K562 (cell line): ENCODE measurements around the gene GAP43.

Source experiments
- CEBPG ChIP-seq, 3 experiments: fragments of 200-800 bp in 1 of 3; sonication (Bioruptor generic) in 1 of 3; sonication (generic) in 1 of 3; formaldehyde crosslinking in 1 of 3; IDR thresholded peaks in 2 of 3; conservative IDR thresholded peaks in 1 of 3; 2 replicates each; pipeline versions ENCODE4 v1.6.1 to v1.8.0; 2016 to 2022; ENCODE audit warnings: missing compliant biosample characterization in 2 of 3, missing genetic modification characterization in 2 of 3, mild to moderate bottlenecking in 1 of 3, missing genetic modification reagents in 1 of 3
- CHD4 ChIP-seq: fragments of 200-600 bp; sonication (generic); IDR thresholded peaks from 3 replicates; pipeline ENCODE4 v1.6.1; 2012; ENCODE audit warnings: low read depth, mild to moderate bottlenecking, mixed read lengths, low read length, inconsistent platforms; ENCODE audit not compliant: insufficient read depth, insufficient replicate concordance, poor library complexity, severe bottlenecking
- CREM ChIP-seq: IDR thresholded peaks from 2 replicates; pipeline ENCODE4 v1.6.1; 2014; ENCODE audit warnings: antibody characterized with exemption, low read depth
- CTCF ChIP-seq, 3 experiments: IDR thresholded peaks in 2 of 3; conservative IDR thresholded peaks in 1 of 3; 2 replicates each; pipeline ENCODE4 v1.5.1; 2011 to 2012; ENCODE audit warnings: low read length in 3 of 3, mild to moderate bottlenecking in 3 of 3, control low read depth in 2 of 3, improper control_type of control experiment in 1 of 3, inconsistent platforms in 1 of 3, low read depth in 1 of 3, mixed read lengths in 1 of 3, moderate library complexity in 1 of 3; ENCODE audit not compliant: insufficient read depth in 2 of 3
- EP300 ChIP-seq: IDR thresholded peaks from 2 replicates; pipeline ENCODE4 v1.6.1; 2012; ENCODE audit warnings: low read length, improper control_type of control experiment
- ETS1 ChIP-seq: conservative IDR thresholded peaks from 2 replicates; pipeline ENCODE4 v1.6.1; 2011; ENCODE audit warnings: low read depth, mild to moderate bottlenecking, low read length; ENCODE audit not compliant: control insufficient read depth
- FOXM1 ChIP-seq, 2 experiments: fragments of 450-650 bp in 1 of 2; sonication (generic) in 1 of 2; formaldehyde crosslinking in 1 of 2; IDR thresholded peaks; 2 replicates each; pipeline versions ENCODE4 v1.6.1 to v1.9.0; 2017 to 2022; ENCODE audit warnings: low read depth in 2 of 2, mild to moderate bottlenecking in 2 of 2, missing genetic modification reagents in 1 of 2, moderate library complexity in 1 of 2
- KDM5B ChIP-seq: fragments of 200-600 bp; sonication (generic); IDR thresholded peaks from 2 replicates; pipeline ENCODE4 v1.6.1; 2012; ENCODE audit warnings: low read depth, mild to moderate bottlenecking, moderate library complexity, low read length, control low read depth, inconsistent platforms; ENCODE audit not compliant: insufficient replicate concordance
- L3MBTL2 ChIP-seq: fragments of 450-650 bp; IDR thresholded peaks from 2 replicates; pipeline ENCODE4 v1.6.1; 2016; ENCODE audit warnings: mild to moderate bottlenecking, moderate library complexity
- MAFF ChIP-seq: IDR thresholded peaks from 2 replicates; pipeline ENCODE4 v1.6.1; 2012; ENCODE audit warnings: low read length, improper control_type of control experiment
- MEF2D ChIP-seq: conservative IDR thresholded peaks from 2 replicates; pipeline ENCODE4 v1.6.1; 2016; ENCODE audit warnings: low read depth, missing genetic modification characterization, missing compliant biosample characterization
- RNF2 ChIP-seq: sonication (generic); IDR thresholded peaks from 2 replicates; pipeline ENCODE4 v1.6.1; 2016
- TFAM ChIP-seq: fragments of 250-450 bp; sonication (Bioruptor Pico); conservative IDR thresholded peaks from 2 replicates; pipeline ENCODE4 v1.5.0; 2021; ENCODE audit warnings: mild to moderate bottlenecking, moderate library complexity
- ZNF23 ChIP-seq: fragments of 250-450 bp; sonication (Bioruptor Pico); IDR thresholded peaks from 2 replicates; pipeline ENCODE4 v1.4.0; 2020; ENCODE audit warnings: mild to moderate bottlenecking

- TF ChIP-seq ETS1: no peak
- no peak for TF ChIP-seq CTCF (IDR thresholded peaks at IDR 0.05 in 2 of 3, conservative IDR thresholded peaks at IDR 0.05 in 1 of 3; ENCODE audit: insufficient read depth in 2 of 3, low read depth in 1 of 3, low read length in 3 of 3)
- no peak for TF ChIP-seq CHD4
- TF ChIP-seq CEBPG (CRISPR knock-in tag; IDR thresholded peaks at IDR 0.05): no peak
- no peak for TF ChIP-seq CEBPG (tag; conservative IDR thresholded peaks at IDR 0.05 in 1 of 2, IDR thresholded peaks at IDR 0.05 in 1 of 2)
- TF ChIP-seq CREM: no peak
- no peak for TF ChIP-seq FOXM1 (IDR thresholded peaks at IDR 0.05; ENCODE audit: low read depth)
- no peak for TF ChIP-seq FOXM1 (CRISPR knock-in tag; IDR thresholded peaks at IDR 0.05; ENCODE audit: low read depth)
- no peak for TF ChIP-seq L3MBTL2
- TF ChIP-seq MEF2D (tag): no peak
- no peak for TF ChIP-seq KDM5B
- no peak for TF ChIP-seq RNF2
- TF ChIP-seq ZNF23 (CRISPR knock-in tag): no peak
- TF ChIP-seq MAFF: no peak
- TF ChIP-seq EP300: no peak
- no peak for TF ChIP-seq TFAM (CRISPR knock-in tag)
Observed at GRCh38 chr3:115632026-115632425, 8.7 kb downstream of the GAP43 start.
